NK-92 (cell line): ENCODE measurements around the gene HIRIP3.
"Not testable (repeated sequence)": the region's sequence is repeated elsewhere in the genome, so short reads cannot be mapped to it uniquely, and the experiment has no call there.

ENCODE experiments used
- DNase-seq: peaks from one replicate; lab custom pipeline; 2025; ENCODE audit not compliant: unreplicated experiment; lab: John Stamatoyannopoulos, UW

Gene HIRIP3

DNA sequence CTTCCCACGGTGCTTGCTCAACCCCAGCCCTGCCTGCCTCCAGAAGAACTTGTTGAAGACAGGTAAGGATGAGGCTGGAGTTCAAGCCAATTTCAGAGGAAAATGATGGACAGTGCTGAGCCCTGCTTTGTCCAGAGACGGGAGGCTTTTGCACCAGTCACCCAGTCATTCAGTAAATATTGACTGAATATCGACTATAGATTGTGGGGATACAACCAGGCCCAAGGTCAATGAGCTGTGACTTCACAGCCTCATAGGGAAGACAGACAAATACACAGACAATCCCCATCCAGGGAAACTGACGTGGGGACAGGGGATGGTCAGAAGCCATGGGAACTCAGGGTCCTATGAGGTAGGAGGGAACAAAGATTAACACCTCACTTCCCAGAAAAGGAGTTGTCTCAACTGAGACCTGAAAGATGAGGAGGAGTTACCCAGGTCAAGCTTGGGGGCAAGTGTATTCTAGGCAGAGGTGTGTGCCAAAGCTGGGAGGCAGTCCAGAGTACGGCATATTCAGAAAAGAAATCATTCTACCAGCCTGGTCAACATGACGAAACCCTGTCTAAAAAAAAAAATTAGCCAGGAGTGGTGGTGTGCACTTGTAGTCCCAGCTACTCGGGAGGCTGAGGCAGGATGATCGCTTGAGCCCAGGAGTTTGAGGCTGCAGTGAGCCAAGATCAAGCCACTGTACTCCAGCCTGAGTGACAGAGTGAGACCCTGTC lies 21.3 kb upstream of the HIRIP3 start:
- DNase-seq = no peak

DNA sequence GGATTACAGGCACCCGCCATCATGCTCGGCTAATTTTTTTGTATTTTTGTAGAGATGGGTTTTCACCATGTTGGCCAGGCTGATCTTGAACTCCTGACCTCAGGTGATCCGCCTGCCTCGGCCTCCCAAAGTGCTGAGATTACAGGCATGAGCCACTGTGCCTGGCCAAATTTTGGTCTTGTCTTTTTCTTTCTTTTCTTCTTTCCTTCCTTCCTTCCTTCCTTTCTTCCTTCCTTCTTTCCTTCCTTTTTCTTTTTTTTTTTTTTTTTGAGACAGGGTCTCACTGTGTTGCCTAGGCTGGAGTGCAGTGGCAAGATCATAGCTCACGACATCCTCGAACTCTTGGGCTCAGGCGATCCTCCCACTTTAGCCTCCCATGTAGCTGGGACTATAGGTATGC lies 20.0 kb upstream of the HIRIP3 start:
- DNase-seq = not testable (repeated sequence)

DNA sequence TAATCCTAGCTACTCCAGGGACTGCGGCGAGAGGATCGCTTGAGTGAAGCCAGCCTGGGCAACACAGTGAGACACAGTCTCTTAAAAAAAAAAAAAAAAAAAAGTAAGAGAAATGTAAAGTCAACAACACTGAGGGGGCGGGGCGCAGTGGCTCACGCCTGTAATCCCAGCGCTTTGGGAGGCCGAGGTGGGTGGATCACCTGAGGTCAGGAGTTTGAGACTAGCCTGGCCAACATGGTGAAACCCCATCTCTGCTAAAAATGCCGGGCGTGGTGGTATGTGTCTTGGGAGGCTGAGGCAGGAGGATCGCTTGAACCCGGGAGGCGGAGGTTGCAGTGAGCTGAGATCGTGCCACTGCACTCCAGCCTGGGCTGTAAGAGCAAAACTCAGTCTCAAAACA lies 17.2 kb upstream of the HIRIP3 start:
- DNase-seq = not testable (repeated sequence)

DNA sequence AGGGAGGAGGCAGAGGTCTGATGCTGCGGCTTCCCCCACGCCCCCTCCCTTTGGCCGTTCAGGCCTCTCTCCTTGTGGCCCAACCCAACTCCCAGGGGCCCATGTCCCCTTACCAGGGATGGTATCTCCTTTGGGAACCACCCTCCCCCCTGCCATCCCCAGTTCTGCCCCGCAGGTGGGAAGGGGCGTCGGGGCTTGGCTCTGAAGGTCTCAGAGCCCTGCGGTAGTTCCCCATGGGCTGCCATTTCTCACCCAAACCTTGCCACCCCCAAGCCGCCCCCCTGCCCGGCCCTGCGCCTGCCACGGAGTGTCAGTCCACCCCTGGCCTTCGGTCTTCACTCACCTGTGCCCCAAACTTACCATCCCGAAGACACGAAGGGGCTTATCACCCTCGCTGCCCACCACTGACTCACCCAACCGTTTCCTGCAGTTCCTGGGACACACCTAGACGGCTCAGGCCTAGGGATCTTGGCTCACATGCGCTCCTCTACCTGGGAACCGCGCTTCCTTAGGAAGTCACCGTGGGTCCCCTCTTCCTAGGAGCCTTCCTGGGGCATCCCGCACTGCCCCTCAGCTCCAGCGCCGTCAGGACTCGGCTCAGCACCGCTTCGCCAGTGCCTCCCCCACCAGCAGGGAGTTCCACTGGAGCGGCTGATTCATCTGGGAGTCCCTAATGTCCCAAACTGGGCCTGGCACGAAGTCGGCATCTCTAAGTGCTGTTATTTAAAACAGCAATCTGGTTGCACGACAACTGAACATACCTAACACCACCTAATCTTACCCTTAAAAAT lies 16.5 kb upstream of the HIRIP3 start:
- no peak for DNase-seq

DNA sequence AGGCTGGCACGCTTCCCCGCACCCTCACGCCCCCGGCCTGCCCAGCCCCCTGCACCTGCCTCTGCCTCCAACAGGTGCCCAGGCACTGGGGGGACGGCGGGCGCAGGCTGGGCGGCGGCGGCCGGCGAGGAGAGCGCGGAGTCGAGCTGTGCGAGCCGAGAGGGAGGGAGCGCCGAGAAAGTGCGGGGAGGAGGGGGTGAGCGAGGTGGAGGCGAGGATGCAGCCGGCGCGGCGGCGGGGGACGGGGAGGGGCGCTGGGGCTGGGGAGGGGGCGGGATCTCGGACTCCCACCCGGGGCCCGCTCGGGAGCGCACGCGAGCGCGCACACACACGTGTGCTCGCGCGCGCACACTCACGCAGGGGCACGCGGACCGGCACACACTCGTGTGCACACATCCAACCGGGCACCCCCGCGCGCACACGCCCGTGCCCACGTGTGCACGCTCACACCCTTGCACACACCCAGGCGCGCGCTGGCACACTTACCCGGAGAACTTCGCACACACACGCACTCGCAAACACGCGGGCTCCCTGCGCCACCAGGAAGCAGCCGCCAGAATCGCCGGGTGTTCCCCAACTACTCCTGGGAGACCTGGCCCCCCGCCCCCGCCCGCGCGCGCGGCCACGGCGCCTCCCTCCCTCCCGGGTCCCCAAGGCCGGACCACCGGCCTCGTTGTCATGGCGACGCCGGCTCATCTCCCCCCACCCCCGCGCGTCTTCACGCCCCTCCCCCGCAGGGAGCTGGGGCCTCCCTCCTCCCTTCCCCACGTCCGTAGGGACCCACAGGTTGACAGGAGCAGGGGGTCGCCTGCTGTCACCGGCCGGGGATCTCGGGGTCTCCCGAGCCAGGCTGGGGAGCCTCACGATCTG lies 15.7 kb upstream of the HIRIP3 start, which contains the start of gene DOC2A:
TSS of gene DOC2A (minus strand) at position 184 of the 870 bp plus-strand sequence. CDS start 805 bp downstream, outside the sequence.
- no peak for DNase-seq

DNA sequence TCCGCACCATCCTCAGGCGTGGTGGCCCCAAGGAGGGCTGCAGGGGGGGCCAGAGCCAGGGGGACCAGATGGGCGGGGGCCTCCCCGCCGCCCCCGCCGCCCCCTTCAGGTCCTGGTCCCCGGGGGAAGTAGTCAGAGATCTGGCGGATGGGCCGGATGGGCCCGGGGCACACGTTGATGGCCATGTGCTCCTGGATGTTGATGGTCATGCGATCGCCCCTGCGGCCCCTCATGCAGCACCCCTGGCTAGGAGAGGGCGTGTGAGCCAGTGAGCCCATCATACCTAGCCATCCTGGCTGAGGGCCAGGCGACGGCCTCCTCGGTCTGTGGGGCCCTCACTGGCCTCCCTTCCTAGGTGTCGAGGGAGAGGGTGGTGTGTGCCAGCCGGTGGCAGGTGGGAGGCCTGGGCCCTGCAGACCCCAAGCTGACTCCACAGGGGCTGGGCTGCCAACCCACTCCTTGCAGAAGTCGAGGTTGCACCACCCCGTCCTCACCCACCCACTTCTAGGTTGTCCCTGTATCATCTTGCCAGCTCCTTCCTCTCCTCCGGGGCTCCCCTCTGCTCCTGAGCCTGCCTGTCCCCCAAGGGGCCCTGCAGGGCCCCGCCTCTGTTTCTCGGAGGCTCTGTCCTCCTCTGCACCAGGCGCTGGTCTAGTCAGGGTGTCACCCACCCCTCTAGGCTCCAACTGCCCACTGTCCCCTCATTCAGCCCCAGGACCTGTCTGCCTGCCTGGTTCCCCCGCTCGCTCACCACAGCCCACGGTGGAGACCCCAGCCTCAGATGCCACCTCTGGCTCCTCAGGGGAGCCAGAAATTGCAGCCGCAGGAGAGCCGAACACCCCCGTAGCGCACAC lies 14.8 kb upstream of the HIRIP3 start:
- DNase-seq = no peak

DNA sequence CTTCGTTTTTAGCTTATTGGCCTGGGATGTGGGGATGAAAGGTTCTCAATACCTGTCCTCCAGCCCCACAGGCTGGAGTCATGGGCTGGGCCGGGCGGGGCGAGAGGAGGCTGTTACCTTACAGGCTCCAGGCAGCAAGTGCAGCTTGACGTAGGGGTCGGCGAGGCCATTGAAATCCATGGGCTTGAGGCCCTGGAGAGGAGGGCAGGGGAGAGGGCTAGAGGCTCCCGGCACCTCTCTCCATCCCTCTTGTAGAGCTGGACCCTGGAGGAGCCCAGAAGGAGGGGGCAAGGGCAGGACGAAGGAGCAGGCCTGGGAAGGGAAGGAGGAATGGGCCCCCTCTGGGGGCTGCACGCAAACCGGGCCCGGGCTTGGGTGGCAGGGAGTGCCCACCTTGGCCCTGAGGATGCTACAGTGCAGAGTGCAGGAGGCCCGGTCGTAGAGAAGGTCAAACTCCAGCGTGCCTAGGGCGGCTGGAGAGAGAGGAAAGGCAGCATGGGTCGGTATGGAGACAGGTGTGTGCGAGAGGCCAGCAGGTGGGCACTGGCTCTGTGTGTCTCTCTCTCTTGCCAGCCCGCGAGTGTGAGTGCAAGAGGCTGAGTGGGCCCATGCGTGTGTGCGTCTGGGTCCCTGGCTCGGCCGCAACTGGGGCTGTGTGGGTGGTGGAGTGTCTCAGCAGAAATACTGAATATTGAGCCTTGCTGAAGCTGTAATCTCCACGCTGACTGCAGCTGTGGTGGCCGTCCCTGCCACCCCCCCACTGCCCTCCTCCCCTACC lies 13.9 kb upstream of the HIRIP3 start:
- no peak for DNase-seq

DNA sequence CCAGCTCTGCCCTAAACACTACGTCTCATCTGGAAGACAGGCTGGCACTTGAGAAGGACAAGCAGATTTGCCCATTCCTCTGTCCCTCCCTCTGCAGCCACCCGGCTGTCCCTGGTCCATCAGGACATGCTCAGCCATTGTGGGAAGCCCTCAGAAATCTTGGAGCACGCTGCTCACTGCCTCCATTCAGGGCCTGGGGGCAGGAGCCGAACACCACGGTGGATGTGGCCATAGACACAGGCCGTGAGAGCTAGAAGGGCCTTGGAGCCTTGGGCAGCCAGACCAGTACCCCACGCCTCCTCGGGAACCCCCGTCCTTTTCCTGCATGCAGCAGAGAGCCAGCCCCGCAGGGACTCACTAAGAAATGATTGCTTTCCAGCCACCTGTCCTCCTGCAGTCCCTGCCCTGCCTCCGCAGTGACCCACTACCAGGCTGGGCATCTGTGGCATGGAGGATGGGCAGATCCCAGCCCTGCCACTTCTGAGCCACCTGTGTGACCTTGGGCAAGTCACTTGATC lies 12.0 kb upstream of the HIRIP3 start:
- no peak for DNase-seq

DNA sequence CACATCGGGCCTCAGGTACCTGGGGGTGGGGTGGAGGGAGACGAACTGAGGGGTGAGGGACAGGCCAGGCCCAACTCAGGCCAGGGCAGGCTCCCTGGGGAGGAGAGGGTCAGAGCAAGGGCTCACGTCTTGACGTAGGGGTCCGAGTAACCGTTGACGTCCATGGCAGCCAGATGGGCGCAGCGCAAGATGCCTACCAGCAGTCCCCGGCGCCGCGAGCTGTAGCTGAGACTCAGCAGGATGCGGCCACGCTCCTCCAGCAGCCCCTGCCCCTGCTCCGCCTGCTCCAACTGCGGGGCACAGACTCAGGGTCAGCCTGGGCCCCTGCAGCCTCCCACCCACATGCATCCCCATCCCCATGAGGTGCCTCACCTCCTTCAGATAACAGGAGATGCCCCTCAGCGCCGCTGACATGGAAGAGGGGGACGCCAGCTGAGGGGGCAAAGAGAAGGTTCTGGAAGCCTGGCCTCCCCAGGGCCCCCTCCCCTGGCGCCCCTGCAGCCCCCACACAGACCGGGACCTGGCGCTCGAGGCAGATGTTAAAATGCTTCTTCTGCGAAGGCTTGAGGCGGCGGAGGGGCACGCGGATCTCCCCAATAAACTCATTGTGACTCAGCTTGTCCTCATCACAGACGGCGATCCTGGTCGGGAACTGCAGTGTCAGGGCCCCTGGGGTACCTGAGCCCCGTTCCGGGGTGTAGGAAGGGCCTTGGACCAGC lies 11.4 kb upstream of the HIRIP3 start:
- no peak for DNase-seq

DNA sequence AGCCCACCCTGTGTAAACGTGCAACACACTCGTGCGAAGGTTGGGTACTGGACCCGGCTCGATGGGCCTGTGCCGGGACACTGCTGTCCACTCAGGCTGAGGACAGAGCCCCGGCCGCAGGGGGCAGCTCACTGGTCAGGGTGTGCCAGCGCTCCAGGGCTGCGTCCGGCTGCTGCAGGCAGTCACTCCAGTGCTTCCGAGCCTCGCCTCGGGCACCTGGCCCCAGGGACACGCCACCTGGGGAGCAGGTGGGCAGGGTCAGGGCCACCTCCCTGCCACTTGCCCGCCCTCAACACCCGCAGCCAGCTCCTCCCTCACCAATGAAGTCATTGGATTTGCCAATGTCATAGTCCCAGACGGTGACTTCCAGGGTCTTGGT lies 10.7 kb upstream of the HIRIP3 start:
- DNase-seq = no peak

DNA sequence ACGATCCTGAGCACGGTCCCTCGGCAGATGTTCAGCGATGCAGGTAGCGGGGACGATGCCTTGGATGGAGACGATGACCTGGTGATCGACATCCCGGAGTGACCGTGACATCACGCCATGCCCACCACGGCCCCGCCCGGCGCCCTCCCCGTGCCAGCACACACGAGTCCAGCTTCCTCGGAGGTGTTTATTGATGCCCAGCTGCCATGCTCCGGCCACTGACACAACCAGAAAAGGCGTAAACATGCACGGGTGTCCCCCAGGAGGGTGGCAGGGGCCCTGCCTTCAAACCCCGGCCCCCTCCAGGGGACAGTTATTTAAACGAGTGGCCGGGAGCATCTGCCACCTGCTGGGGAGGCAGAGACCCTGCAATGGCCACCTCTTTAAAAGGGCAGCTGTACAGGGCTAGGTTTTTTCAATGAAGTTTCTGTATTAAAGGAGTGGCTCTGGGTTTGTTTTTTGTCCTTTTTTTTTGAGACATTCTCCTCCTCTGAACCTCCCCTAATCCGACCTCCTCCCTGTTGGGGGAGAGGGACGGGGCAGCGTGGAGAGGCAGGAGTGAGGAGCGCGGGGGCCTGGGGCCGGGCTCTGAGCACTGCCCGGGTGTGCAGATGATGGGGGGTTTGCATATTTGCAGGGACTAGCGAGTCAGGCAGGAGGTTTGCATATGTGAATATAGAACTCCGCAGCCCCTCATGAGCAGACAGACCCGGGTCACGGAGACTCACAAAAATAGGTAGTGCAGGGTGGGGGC lies 10.1 kb upstream of the HIRIP3 start:
- DNase-seq = no peak

DNA sequence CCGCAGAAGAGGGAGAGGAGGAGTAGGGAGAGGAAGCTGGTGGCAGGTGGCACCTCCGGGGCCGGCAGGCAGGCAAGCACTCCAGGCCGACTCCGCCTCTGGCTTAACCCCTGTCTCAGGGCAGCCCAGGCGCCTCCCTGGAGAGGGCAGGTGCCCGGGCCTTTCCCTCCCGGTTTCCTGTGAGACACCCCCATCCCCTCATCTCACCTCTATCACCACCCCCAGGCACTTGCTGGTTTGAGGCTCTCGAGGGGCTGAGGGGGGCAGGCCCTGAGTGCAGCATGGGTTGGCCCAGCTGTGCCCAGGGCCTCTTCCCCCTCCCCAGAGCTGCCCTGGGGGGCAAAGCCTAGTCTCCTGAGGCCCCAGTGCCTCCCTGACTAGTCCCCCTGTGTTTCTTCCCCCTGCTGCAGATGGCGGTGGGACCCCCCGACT lies 9.4 kb upstream of the HIRIP3 start:
- DNase-seq = no peak

DNA sequence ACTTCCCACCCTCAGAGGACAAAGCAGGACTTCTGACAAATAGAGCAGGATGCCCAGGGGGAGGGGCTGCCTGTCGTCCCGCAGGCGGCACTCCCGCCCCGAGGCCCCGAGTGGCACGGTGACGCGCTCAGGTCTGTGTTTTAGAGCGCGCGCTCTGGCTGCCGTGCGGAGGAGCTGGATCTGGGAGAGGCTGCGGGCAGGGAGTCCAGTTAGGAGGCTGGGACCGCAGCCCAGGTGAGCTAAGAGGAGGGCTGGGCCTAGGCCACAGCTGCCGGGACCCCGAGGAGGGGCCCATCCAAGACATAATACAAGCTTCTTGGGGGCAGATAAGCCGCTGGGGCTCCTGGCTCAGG lies 9.0 kb upstream of the HIRIP3 start:
- DNase-seq = no peak

DNA sequence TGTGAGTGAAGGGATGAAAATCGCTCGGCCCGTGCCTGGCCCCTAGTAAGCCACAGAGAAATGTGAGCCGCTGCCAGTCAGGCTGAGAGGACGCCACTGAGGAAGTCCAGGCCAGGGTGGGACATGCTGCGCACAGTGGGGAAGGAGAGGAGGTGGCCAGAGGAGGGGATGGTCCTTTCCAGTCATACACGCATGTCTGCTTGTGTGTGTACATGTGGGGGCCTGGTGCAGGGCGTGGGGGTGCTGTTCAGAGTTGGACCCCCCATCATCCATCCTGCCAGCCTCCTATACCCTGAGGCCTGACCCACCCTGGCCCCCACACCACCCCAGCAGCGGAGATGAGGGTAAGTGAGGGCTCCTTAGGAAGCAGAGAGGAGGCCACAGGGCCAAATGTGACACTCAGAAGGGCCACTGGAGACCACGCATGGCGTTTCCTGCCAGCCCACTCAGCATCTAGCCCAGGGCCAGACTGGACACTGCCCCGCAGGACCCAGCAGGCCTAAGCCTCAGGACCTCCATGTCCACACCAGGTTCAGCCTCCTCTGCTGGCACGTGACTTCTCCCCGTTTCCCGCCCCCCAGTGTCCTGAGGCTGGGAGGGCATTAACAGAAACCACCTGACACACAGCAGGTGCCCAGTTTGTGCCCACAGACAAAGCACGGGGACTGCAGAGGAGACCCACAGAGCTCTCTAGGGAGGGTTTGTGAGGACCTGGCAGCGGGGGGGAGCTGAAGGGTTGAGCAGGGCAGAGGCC lies 8.4 kb upstream of the HIRIP3 start:
- DNase-seq = no peak

DNA sequence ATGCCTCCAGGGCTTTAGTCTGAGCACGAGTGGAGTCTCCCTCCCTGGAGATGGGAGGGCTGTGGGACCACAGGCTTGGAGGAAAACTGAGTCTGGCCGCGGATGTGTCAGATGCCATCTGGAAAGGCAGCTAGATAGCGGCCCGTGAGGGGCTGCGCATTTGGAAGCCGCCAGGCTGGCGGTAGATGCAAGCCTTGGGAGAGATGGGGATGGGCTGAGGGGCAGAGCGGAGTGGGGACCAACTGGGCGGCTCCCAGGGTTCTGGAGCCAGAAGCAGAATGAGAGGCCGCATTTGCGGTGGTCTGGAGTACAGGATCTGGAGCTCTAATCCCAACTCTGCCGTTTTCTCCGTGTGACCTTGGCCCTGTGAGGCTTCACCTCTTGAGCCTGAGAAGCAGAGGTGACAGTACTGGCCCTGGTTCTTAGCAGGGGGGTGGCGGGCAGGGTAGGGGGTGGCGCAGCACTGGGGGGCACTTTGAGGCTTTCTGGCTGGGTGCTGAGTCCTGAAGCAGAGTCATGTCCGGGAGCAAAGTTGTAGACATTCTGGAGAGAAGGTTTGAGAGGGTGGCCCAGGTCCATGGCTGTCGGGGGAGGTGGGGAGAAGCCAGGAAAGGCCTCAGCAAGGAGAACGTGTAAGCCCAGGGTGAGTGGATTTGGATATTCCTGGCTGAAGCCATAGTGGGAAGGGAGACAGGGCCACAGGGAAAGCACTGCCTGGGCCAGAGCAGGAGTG lies 7.4 kb upstream of the HIRIP3 start:
- DNase-seq = no peak

DNA sequence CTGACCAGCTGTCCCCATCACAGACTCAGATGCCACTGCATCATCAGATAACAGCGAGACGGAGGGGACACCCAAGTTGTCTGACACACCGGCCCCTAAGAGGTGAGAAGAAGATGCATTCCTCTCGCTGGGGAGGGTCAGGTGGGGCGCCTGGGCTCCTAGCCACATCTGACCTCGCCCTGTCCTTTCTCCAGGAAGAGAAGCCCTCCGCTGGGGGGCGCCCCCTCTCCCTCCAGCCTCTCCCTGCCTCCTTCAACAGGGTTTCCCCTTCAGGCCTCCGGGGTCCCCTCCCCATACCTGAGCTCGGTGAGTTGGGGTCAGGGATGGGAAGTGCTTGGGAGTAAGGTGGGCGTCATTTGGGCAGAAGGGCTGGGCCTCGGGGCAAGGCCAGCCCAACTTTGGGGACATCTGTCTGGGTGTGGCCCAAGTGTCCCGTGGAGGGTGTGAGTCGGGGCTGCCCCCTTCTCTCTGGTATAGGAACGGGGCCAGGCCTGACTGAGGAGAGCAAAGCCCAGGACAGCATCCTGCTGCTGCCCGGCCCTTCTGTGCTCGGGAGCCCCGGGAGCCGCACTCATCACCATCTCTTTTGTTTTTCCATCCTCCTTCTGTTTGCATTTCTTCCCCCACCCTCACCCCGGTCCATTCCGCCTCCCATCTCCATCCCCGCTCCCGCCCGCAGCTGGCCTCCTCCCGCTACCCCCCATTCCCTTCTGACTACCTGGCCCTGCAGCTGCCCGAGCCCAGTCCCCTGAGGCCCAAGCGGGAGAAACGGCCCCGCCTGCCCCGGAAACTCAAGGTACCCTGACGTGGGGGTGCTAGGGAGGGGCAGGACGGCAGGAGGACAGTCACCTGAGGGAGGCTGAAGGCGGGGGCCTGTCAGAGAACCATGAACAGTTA lies 5.6 kb upstream of the HIRIP3 start:
- no peak for DNase-seq
